ENCODE data around the gene TRIO. TPM values are rescaled to one million over a fixed set of nuclear protein-coding genes. Genes with fewer than 3 reads are reported as not detected.

The TRIO gene
- total RNA-seq, 4 donors from 2014 or later = 186 to 388 (median 285) TPM

DNA sequence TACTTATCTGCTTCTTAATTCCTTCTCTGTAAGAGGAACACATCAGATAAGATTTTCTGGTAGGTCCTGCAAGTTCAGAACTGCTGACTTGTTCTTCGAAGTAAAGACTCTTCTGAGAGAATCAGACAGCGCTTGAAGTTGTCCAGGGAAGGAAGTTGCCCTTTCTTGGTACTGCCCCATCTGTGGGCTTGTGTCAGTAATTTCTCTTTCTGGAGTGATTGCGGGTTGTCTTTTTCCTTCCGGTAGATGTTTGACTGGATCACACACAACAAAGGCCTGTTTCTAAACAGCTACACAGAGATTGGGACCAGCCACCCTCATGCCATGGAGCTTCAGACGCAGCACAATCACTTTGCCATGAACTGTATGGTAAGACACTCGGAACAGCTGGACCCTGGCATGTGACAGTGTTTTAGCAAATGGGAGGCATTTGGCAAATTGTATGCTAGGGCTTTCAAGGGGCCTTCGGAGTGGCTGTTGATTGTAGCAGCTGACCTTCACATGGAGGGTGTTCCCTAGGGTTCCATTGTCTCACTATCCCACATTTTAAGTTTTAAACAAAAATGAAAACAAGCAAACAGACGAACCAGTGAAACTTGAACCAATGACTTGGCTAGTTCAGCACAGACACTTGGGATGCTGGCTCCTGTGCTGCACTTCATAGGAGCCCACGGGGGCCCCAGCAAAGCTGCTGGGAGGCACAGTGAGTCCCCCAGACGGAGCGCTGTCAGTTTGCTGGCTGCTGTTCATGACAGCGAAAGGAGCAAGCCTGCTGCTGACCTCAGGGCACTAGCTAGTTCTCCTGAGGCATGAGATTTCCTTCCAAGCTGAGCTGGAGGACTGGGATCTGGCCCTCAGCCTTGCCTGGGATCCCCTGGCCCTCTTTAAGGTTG, 149.9 kb downstream of the TRIO start:
- no peak for DNase-seq
- WGBS, 2 donors (ENCODE audit: low coverage in 1 of 2) = 87 to 100% methylated on average over 1 to 12 of the region's 12 CpGs
- no peaks in the 10 kb centered on the region for H3K4me1 ChIP-seq
- H3K9me3 ChIP-seq = no peaks in the 10 kb centered on the region
- intact Hi-C loops (cut with DNase I; ENCODE audit: low total_unique reads) = no loop called here
- peaks cover 0 to 29% (median 11%) of the 10 kb centered on the region in 4 donors for H3K36me3 ChIP-seq
- H3K4me3 ChIP-seq = no peak overlapping the region
- H3K27ac ChIP-seq = no peak overlapping the region
- no peaks in the 10 kb centered on the region for H3K27me3 ChIP-seq
- in situ Hi-C loops (cut with MboI; ENCODE audit: low pct_ligation_motif_present in 1 of 4, low pct_unique_long_range_greater_than_20kb in 1 of 4, low sequenced_read_pairs in 3 of 4) = loop anchor here in 3 of 4 donors (25.0 kb wide), 2 partner anchors 281 to 306 kb away; no protein-coding TSS in a partner anchor
- TF ChIP-seq POLR2A (IDR thresholded peaks at IDR 0.05) = no peak
- no peak for TF ChIP-seq POLR2AphosphoS5 (IDR thresholded peaks at IDR 0.05)
- TF ChIP-seq EP300 (IDR thresholded peaks at IDR 0.05; ENCODE audit: low read depth) = no peak
- TF ChIP-seq, protein P1, sequence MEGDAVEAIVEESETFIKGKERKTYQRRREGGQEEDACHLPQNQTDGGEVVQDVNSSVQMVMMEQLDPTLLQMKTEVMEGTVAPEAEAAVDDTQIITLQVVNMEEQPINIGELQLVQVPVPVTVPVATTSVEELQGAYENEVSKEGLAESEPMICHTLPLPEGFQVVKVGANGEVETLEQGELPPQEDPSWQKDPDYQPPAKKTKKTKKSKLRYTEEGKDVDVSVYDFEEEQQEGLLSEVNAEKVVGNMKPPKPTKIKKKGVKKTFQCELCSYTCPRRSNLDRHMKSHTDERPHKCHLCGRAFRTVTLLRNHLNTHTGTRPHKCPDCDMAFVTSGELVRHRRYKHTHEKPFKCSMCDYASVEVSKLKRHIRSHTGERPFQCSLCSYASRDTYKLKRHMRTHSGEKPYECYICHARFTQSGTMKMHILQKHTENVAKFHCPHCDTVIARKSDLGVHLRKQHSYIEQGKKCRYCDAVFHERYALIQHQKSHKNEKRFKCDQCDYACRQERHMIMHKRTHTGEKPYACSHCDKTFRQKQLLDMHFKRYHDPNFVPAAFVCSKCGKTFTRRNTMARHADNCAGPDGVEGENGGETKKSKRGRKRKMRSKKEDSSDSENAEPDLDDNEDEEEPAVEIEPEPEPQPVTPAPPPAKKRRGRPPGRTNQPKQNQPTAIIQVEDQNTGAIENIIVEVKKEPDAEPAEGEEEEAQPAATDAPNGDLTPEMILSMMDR (IDR thresholded peaks at IDR 0.05) = no peak

DNA sequence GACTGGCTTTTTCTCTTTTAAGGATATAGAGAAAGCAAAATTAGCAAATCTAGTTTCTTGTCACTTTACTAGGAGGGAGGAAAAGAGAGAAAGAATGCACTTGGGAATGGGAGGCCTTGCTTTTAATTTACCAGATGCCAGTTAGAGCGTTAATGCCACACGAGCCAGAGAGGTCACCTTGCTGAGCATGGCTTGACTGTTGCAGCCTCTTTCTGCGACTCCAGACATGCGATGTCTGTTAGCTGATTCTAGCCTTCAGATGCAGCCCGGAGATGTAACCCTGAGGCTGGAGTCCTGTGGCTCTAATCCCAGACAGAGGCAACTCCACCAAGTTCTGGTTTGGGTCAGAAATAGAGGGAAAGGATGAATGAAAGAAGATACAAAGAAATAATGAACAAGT, 152.5 kb downstream of the TRIO start:
- WGBS, 2 donors (ENCODE audit: low coverage in 1 of 2) = 82 to 86% methylated on average over 2 to 5 of the region's 5 CpGs
- TF ChIP-seq, protein P1 (IDR thresholded peaks at IDR 0.05) = no peak
- TF ChIP-seq EP300 (IDR thresholded peaks at IDR 0.05; ENCODE audit: low read depth) (no peak), POLR2AphosphoS5 (IDR thresholded peaks at IDR 0.05) (no peak), POLR2A (IDR thresholded peaks at IDR 0.05) (no peak)
- Histone ChIP-seq H3K27me3 (no peaks in the 10 kb centered on the region), H3K4me1 (no peaks in the 10 kb centered on the region), H3K9me3 (no peaks in the 10 kb centered on the region), H3K27ac (no peak overlapping the region), H3K36me3 (peaks cover 0 to 29% (median 13%) of the 10 kb centered on the region in 4 donors), H3K4me3 (no peak overlapping the region)
- intact Hi-C loops (cut with DNase I; ENCODE audit: low total_unique reads) = no loop called here
- in situ Hi-C loops (cut with MboI; ENCODE audit: low pct_ligation_motif_present in 1 of 4, low pct_unique_long_range_greater_than_20kb in 1 of 4, low sequenced_read_pairs in 3 of 4) = loop anchor here in 3 of 4 donors (25.0 kb wide), 2 partner anchors 283 to 308 kb away; no protein-coding TSS in a partner anchor
- no peak for DNase-seq

DNA sequence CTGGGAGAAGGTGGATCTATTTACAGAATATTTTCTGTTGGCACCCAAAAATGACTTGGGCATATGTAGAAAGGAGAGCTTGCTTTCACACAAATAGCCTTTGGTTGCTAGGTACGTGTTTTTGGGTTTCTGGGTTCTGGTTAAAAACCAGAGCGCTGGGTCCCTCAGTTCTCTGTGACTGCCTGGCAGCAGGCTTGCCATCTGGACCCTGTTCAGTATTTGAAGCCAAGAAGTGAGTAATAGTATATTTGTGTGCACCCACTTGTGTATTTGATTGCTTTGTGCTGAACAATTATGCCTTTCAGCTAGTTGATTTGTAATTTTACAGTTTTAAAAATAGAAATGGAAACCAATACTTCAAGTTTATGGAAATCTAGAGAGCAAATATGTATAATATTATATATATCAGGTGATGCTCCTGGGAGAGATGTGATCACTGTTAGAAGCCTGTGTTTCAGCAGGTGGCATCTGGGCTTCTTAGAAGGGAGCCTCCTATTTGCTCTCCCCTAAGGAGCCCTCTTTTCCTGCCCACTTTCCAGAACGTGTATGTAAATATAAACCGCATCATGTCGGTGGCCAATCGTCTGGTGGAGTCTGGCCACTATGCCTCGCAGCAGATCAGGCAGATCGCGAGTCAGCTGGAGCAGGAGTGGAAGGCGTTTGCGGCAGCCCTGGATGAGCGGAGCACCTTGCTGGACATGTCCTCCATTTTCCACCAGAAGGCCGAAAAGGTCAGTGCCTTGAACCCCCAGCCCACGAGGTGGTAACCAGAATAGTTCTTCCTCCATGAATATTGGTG, 153.6 kb downstream of the TRIO start:
- WGBS, 2 donors (ENCODE audit: low coverage in 1 of 2) = 65 to 90% methylated on average over 3 to 13 of the region's 14 CpGs
- in situ Hi-C loops (cut with MboI; ENCODE audit: low pct_ligation_motif_present in 1 of 4, low pct_unique_long_range_greater_than_20kb in 1 of 4, low sequenced_read_pairs in 3 of 4) = loop anchor here in 3 of 4 donors (25.0 kb wide), 2 partner anchors 284 to 309 kb away; no protein-coding TSS in a partner anchor

More for the DNA sequence above, 153.6 kb downstream of the TRIO start:
- H3K27me3 ChIP-seq = no peaks in the 10 kb centered on the region
- DNase-seq = no peak
- no peak overlapping the region for H3K4me3 ChIP-seq
- no peak for TF ChIP-seq POLR2A (IDR thresholded peaks at IDR 0.05)
- TF ChIP-seq EP300 (IDR thresholded peaks at IDR 0.05; ENCODE audit: low read depth) = no peak
- TF ChIP-seq POLR2AphosphoS5 (IDR thresholded peaks at IDR 0.05) = no peak
- TF ChIP-seq, protein P1 (IDR thresholded peaks at IDR 0.05) = no peak
- intact Hi-C loops (cut with DNase I; ENCODE audit: low total_unique reads) = no loop called here
- H3K36me3 ChIP-seq = peaks cover 0 to 21% (median 11%) of the 10 kb centered on the region in 4 donors
- no peak overlapping the region for H3K27ac ChIP-seq
- H3K4me1 ChIP-seq = no peaks in the 10 kb centered on the region
- H3K9me3 ChIP-seq = no peaks in the 10 kb centered on the region

Measured in transverse colon (tissue), 4 donors.